Lung (tissue), 12 donors: ENCODE data around the gene ACSS3. TPM values are rescaled to one million over a fixed set of nuclear protein-coding genes. Genes with fewer than 3 reads are reported as not detected.

ENCODE experiments used
- ATAC-seq: fragments of 200-7000 bp; cut with Tn5 transposase; one replicate; pipeline ENCODE4 v1.9.1; 2020; ENCODE audit warnings: moderate number of reproducible peaks; ENCODE audit not compliant: insufficient read depth, low FRiP score
- DNase-seq, 3 donors: peaks; one replicate each; pipeline ENCODE4 v3.0.0-alpha.2; 2013 to 2017
- H3K27ac ChIP-seq, 2 donors: one replicate each; pipeline ENCODE4 v1.5.1; 2013; ENCODE audit warnings: mild to moderate bottlenecking in 2 of 2, moderate library complexity in 2 of 2, control low read depth in 1 of 2, inconsistent platforms in 1 of 2, low read depth in 1 of 2, low read length in 1 of 2
- H3K27me3 ChIP-seq, 3 donors: one replicate each; pipeline ENCODE4 v1.5.1; 2013; ENCODE audit warnings: low read length in 2 of 3; ENCODE audit not compliant: control insufficient read depth in 3 of 3, insufficient read depth in 3 of 3
- H3K36me3 ChIP-seq, 4 donors: one replicate each; pipeline ENCODE4 v1.5.1; 2013; ENCODE audit warnings: low read length in 4 of 4, mild to moderate bottlenecking in 1 of 4, moderate library complexity in 1 of 4; ENCODE audit not compliant: control insufficient read depth in 4 of 4, insufficient read depth in 4 of 4
- H3K4me1 ChIP-seq, 5 donors: one replicate each; pipeline ENCODE4 v1.5.1; 2013; ENCODE audit warnings: low read length in 5 of 5, mild to moderate bottlenecking in 2 of 5, moderate library complexity in 1 of 5; ENCODE audit not compliant: control insufficient read depth in 5 of 5, insufficient read depth in 5 of 5
- H3K4me3 ChIP-seq: one replicate; pipeline ENCODE4 v1.5.1; 2013; ENCODE audit warnings: mild to moderate bottlenecking, control low read depth, moderate library complexity
- H3K9ac ChIP-seq, 2 donors: one replicate each; pipeline ENCODE4 v1.5.1; 2013; ENCODE audit warnings: low read length in 2 of 2, control low read depth in 1 of 2; ENCODE audit not compliant: insufficient read depth in 1 of 2
- H3K9me3 ChIP-seq, 4 donors: one replicate each; pipeline ENCODE4 v1.5.1; 2013; ENCODE audit warnings: low read length in 3 of 4, mild to moderate bottlenecking in 1 of 4, moderate library complexity in 1 of 4; ENCODE audit not compliant: control insufficient read depth in 4 of 4, insufficient read depth in 3 of 4
- CTCF ChIP-seq: IDR thresholded peaks from 2 replicates; pipeline ENCODE4 v1.5.1; 2012; ENCODE audit warnings: mild to moderate bottlenecking; ENCODE audit errors: control extremely low read depth, extremely low read depth
- WGBS, 2 donors: extraction: QIAGEN DNeasy Blood & Tissue Kit; methylation state at CpG; one replicate each; pipeline ENCODE4 v1.1.7; 2013; 5-methylcytosine and 5-hydroxymethylcytosine counted together
- polyA plus RNA-seq, 2 donors: library from polyadenylated mRNA; stranded (reverse); fragments of 200-250 nt; gene quantifications; one replicate each; pipeline ENCODE4 v1.2.1, GENCODE V29; 2013
- total RNA-seq, 2 donors: library from RNA; depleted of rRNA in 1 of 2; stranded (reverse); fragments of >200 nt in 1 of 2; gene quantifications; one replicate each; pipeline ENCODE4 v1.2.1, GENCODE V29; 2014 to 2021
- donor health status: control.
- donor health status: control.
- donor health status: Bipolar disorder and iron deficiency.
- donor health status: healthy.
- donor health status: DM: yes; HTN: yes; CAD: no.

ACSS3 gene
- total and polyA plus RNA-seq, 4 donors = 5.3 to 85.5 (median 15.8) TPM

GRCh38 chr12:81249976-81250375 is 172.1 kb downstream of the ACSS3 start:
- no peak for TF ChIP-seq CTCF
- Histone ChIP-seq H3K4me1 (peaks cover 0 to 3% (median 0%) of the 10 kb centered on the region in 5 donors), H3K27ac (no peak overlapping the region), H3K4me3 (no peak overlapping the region), H3K9ac (no peak overlapping the region), H3K36me3 (peaks cover 0 to 6% (median under 1%) of the 10 kb centered on the region in 4 donors), H3K27me3 (no peaks in the 10 kb centered on the region), H3K9me3 (no peaks in the 10 kb centered on the region)
- no peak for ATAC-seq
- DNase-seq = no peak
- 73 to 80% methylated on average over 2 of the region's 2 CpGs for WGBS, 2 donors

GRCh38 chr12:81252228-81252627 is 174.3 kb downstream of the ACSS3 start:
- DNase-seq (no peak), ATAC-seq (no peak)
- Histone ChIP-seq H3K27me3 (no peaks in the 10 kb centered on the region), H3K4me1 (peaks cover 0 to 3% (median 0%) of the 10 kb centered on the region in 5 donors), H3K9me3 (no peaks in the 10 kb centered on the region), H3K9ac (no peak overlapping the region), H3K4me3 (no peak overlapping the region), H3K36me3 (peaks cover 0 to 6% (median 2%) of the 10 kb centered on the region in 4 donors), H3K27ac (no peak overlapping the region)
- WGBS, 2 donors = 93 to 95% methylated on average over 3 of the region's 3 CpGs
- no peak for TF ChIP-seq CTCF

- no peak for DNase-seq
- Histone ChIP-seq H3K9ac (no peak overlapping the region), H3K36me3 (peaks cover 0 to 6% (median 2%) of the 10 kb centered on the region in 4 donors), H3K27me3 (no peaks in the 10 kb centered on the region), H3K9me3 (no peaks in the 10 kb centered on the region), H3K27ac (no peak overlapping the region), H3K4me3 (no peak overlapping the region), H3K4me1 (peaks cover 0 to 3% (median 0%) of the 10 kb centered on the region in 5 donors)
- ATAC-seq = no peak
- 78 to 80% methylated on average over 3 of the region's 3 CpGs for WGBS, 2 donors
- TF ChIP-seq CTCF = no peak
Observed at GRCh38 chr12:81253360-81253759, 175.5 kb downstream of the ACSS3 start.

- TF ChIP-seq CTCF = no peak
Observed at GRCh38 chr12:81255456-81255855, 177.6 kb downstream of the ACSS3 start.

More at GRCh38 chr12:81255456-81255855, 177.6 kb downstream of the ACSS3 start:
- Histone ChIP-seq H3K4me1 (peaks cover 0 to 3% (median 0%) of the 10 kb centered on the region in 5 donors), H3K9ac (no peak overlapping the region), H3K9me3 (no peaks in the 10 kb centered on the region), H3K27ac (no peak overlapping the region), H3K27me3 (no peaks in the 10 kb centered on the region), H3K4me3 (no peak overlapping the region), H3K36me3 (peaks cover 0 to 6% (median 2%) of the 10 kb centered on the region in 4 donors)
- 88% methylated on average over 7 of the region's 7 CpGs for WGBS, 2 donors
- no peak for DNase-seq
- no peak for ATAC-seq
